HPDE6-E6E7 (cell line): ENCODE measurements around the gene CD79B.

Experiments
- DNase-seq: peaks from one replicate; pipeline ENCODE4 v3.0.0; 2011; ENCODE audit warnings: missing footprints; ENCODE audit errors: extremely low spot score

The CD79B gene

DNA sequence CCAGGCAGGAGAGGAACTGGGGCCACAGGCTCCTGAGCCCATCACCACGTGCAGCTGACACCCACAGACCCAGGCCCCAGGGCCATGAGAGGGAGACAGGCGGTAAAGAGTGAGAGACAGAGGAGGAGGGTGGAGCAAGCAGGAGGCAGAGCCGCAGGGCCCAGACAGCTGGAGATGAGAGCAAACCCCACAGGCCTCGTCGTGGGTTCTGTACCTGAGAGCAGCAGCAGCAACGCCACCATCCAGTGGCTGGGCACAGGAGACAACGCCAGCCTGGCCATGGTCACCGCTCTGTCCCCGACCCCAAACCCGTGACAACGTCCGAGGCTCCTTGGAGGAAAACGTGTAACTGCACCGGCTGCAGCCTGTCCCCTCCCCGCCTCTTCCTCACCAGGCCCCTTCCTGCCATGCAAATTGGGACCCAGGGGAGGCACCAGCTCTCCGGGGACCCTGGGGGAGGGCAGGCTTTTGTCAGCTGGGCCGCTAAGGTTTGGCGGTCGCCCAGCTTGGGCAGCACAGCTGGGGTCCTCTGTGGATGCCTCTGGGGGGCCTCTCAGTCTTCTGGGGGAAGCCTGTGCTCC is at the start of gene CD79B:
TSS of gene CD79B (minus strand) at position 351 of the 581 bp plus-strand sequence. CDS start at position 281, 70 bp downstream.
- no peak for DNase-seq

DNA sequence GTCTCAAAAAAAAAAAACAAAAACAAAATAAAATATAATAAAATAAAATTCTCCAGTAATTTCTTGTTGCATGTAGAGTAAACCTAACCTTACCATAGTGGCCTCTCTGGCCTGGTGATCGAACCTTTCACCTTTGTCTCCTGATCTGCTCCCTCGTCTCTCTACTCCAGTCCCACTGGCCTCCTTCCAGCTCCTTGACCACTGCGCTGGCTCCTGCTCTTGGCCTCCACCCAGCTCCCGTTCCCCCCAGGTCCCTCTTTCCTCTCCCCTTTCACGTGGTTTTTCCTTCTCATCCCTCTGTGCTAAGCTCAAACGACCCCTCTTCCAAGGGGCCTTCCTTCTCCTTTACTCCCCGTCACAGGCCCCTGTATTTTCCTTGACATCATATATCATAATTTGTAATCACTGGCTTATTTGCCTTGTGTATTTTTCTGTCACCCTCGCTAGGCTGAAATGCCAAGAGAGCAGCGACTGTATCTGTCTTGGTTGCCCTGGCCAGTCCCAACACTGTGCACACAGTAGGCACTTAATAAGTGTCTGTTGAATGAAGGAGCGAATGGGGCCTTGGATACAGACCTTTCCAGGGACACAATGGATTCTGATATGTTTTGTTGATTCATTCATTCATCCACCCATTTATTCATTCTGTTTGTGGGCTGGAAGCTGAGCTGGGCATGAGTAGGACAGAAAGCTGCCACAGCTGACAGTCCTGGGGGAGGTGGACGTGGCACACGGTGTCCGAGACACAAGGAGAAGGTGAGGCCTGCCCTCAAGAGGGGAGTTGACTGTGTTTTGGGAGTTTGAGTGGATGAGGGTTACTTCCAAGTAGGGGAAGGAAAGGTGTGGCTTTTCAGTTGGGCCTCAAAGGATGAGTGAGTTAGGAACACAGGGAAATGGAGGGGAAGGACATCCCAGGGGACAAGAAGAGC is 46.4 kb upstream of the CD79B start:
- DNase-seq: no peak

DNA sequence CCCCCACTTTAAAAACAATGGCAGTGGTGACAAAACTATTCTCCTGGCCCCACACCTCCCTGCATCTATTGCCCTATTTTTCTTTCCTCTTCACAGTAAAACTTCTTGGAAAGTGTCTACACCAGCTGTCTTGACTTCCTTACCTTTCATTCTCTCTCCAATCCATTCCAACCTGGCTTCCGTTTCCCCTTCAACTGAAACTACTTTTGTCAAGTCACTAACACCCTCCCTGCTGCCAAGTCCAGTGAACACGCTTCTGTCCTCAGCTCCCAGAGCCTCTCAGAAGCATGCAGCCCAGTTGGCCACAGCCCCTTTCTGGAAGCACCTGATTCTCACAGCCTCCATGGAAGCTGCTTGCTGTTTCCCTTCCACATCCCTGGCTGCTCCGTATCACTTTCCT is 44.6 kb upstream of the CD79B start:
- no peak for DNase-seq

DNA sequence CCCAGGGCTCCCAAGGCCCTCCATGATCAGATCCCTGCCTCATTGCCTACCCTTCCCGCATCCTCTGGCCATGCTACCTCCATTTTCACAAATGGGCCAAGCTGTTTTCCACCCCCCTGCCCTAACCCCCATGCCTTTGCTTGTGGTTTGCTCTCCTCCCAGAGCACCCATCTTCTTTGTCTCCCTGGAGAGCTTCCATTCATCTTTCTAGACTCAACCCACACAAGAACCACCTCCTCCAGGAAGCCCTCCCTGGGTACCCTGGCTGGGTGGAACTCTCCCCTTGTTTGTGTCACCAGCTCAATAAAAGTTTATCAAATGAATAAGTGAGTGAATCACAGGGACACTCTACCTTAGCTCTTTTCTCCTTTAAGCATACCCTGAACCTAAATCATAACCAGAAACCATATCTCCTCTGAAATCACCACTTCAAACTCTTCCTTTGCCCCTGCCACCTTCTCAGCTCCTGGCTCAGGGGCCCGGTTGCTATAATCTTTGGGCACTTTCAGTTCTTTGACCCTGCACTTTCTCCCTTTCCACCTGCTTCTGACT is 43.5 kb upstream of the CD79B start:
- no peak for DNase-seq

DNA sequence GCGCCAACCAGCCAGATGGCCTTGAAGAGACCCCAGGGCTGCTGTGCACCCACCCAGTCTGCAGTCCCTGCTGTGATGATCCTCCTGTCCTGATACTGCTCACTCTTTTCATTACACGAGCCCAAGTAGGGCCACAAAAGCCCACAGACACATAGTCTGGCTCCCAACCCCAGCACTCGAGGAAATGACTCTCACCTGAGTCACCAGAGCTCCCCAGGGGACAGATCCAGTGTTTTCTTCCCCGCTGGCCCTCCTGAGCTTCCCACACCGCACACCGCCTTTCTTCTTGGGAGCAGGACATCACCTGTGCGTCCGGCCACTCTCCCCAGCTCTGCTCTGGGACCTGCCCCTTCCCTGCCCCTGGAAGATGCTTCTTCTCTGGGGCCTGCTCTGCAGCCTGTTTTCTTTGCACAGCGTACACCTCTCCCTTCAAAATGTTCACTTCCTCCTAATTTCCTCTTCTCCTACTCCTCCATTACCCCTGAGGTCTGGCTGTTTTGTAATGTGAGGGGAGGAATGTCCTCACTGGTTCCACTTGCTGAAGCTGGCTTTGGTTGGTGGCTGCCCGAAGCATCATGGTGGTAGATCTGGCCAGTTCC is 42.6 kb upstream of the CD79B start:
- DNase-seq: peak; percentile 86

DNA sequence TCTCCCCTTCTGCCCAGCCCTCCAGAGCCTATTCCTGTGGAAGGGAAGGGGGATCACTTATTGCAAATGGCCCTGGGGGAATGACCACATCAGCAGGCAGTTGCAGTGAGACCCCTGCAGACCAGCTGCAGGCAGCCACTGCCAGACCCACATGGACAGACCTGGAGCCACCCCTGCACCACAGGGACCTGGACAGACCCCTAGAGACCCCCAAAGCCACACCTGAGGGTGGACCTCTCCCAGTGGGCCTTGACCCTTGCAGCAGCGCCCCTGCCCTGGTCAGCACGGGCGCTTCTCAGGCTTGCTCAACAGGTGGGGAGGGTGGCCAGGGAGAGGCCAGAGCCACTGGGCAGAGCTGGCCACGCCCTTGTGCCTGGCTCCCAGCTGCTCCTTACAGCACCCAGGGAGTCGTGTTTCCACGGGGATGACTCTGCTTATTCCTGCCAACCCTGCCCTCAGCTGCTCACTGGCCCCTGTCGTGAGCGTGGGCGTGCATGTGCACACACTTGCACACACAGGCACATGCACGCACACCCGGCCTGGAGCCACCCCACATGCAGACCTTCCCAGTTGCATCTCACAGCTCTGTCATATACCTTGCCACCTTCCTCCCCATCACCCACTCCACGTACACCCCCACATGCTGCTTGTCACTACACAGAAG is 41.9 kb upstream of the CD79B start:
- DNase-seq: peak; percentile 48

DNA sequence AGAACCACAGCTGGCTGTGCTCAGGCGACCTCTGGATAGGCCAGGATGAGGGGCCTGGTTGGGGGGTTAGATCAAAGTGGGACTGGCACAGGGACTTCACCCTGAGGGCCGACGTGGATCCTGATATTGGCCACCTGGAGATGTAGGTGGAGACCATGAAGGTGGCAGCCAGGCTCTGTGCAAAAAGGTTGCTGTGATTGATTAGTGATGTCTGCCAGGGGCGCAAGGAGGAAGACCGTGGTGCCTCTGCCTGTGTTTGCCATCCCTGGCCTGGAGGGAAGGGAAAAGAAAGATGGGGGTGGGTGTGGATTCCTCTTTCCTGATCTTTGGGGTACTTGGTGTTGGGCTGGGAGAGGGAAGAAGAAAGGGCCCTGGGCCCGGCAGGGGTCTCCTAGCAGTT is 41.1 kb upstream of the CD79B start:
- DNase-seq: no peak

DNA sequence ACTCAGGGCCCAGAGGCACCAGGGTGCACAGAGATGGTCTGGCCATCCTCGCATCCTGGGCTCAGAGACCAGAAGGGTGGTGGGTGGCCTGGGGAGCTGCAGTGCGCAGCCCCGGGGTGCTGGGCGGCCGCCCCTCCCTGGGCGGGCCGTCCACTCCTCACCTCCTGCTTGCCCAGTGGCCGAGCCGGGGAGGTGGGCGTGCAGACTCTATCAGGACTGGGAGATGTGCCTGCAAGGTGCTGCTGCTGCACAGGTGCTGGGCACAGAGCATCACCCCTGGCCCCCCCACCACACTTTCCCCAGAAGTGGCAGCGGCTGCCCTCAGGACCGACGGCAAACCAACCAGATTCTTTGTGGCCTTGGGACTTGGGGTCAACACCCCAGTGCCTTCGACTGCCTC is 40.7 kb upstream of the CD79B start, which contains the start of gene SCN4A:
TSS of gene SCN4A (minus strand) at position 123 of the 400 bp plus-strand sequence. CDS start at position 46, 77 bp downstream.
- no peak for DNase-seq

DNA sequence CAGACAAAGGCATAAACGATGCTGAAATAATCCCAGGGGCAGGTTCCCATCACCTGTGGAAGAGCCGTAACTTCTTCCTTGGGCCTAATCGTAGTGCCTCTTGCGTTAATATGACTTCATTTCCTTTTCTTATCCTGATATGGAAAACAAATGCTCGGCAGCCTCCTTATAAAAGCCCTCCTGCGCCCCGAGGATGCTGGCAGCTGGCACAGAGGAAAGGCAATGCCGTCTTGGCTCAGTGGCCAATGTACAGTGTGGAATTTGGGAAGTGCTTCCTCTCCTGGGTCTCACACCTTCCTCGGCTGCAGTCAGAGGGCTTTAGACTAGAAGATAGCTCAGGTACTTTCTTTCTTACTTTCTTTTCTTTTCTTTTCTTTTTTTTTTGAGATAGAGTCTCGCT is 37.1 kb upstream of the CD79B start:
- DNase-seq: no peak

DNA sequence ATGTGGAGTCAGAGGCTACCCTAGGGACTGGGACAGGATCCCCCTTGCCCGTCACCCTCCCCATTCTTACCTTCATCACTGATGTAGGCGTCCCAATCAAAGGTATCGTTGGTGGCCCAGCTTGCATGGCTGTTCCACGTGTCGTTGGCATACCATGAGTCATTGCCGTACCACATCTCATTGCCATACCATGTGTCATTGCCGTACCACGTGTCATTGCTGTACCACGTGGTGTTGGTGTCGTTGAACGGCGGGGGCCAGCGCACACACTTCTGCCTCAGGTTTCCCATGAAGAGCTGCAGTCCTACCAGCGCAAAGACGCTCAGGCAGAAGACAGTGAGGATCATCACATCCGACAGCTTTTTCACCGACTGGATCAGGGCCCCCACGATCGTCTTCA is 35.8 kb upstream of the CD79B start:
- DNase-seq: no peak

DNA sequence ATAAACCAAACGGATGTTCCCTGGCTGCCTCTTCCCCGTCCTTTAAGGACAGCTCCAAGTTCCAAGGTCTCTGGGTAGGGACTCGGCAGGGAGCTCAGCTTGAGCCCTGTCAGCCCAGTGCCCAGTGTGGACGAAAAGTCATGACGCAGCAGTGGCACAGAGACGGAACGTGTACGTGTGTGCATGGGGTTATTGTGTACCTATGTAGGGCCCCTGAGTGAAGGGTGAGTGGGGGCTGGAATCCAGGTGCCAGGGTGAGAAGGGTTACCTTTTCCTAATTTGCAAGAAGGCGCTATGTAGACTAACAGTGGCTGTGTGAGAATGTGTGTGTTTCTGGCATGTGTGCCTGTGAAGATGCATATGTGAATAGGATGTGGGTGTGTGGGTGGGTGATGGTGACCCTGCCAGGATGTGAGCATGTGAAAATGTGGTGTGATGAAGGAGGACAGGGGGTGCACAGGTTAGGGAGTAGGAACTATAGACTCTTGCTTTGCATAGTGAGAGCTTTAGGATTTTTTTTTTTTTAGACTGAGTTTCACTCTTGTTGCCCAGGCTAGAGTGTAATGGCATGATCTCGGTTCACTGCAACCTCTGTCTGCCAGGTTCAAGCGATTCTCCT is 34.6 kb upstream of the CD79B start:
- no peak for DNase-seq

DNA sequence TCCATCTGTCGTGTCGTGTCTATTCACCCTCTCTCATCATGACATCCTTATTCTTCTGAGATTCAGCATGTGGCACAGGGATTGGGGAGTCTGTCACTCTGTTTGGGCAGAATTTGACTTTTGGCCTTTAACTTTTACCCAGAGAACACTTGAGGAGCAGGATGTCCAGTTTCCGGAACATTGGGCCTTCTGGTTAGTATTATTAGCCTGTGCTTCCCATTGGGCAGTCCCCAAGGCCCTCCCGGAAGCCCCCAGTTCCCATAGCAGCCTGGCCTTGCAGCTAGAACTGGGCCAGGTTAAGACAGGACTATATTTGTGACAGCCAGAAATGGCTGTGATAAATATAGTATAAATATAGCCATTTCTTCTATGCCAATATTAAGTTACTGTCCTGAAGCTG is 31.0 kb upstream of the CD79B start:
- no peak for DNase-seq

DNA sequence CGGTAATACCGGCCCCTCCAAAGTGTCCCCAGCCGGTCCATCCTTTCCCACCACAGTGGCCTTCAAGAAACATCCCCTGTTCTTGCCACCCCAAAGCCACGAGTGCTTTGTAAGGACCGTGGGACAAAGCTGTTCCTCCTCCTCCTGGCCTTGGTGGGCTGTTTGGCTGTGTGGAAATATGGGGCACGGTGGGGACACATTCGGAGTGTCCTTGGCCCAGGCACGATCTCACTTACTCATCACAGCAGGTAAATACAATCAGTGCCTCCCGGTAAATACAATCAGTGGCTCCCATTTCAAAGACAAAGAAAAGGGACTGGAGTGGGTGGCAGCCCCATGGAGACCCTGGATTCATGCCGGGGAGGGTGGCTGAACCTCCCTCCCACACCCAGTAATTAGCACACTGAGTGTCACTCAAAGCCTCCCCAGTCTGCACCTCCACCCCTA is 30.2 kb upstream of the CD79B start:
- no peak for DNase-seq

DNA sequence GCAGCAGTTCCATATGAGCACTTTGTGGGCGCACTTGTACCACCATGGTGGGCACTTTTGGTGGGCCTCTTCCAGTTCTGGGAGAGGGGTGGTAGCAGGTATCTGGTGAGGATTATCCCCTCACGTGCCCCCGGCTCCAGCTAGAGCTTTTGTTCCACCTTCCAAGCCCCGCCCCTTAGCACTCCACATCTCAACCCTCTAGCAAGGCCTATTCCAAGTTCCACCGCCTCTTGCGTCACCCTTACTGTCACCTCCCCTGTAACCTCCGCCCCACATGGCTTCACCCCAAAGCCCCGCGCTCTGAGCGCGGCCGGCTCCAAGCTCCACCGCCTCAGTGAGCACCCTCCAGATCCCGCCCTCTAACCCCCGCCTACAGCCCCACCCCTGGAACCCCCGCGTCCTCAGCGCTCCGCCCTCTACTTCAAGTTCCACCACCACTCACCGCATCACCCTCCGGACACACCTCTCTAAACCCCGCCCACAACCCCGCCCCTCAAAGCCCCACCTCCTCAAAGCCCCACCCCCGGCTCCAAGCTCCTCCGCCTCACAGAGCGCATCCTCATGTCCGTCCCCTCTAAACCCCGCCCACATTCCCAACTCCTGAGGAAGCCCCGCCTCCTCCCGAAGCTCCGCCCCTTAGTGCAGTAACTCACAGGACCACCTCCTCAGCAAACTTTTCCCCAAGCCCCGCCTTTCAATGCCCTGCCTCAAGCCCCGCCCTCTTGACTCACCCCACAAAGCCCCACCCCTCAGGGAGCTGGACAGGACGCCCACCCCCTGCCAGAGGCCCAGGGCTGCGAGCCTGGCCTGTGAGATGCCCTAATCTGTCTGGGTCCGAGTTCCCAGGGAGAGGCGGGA is 29.5 kb upstream of the CD79B start:
- no peak for DNase-seq

DNA sequence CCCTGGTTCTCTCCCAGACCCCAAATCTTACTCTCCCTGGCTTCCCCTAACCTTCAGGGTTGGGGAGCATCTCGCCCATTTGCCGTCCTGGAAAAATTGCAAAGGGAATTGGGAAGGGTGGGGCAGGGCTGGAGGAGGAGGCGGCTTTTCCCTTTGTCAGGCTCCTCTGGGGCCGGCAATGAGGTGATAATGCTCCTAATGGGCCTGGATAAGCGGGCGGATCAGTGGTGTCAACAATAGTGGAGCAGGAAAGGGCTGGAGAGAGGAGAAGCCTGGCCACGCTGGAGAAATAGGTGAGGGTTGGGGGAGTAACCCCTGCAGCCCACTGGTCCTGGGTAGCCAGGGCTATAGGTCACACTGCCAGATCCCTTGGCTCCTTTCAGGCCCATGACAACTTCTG is 28.3 kb upstream of the CD79B start:
- no peak for DNase-seq

DNA sequence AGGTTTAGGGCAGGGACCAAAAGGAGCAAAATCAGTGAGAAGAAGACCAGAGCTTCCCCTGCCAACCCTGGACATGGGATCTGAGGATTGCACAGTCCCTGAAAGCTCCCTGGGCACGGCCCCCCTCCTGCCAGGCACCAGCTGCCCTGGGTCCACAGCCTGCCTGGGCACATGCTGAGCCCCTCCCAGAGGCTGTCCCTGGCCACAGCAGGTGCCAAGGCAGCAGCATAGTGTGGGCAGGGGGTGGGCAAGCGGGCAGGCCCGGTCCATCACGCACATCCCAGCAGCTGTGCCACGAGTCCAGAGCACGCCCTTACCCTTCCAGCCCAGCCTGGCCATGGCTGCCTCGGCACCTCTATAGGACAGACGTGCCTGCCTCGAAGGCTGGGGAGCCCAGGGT is 27.9 kb upstream of the CD79B start:
- no peak for DNase-seq

DNA sequence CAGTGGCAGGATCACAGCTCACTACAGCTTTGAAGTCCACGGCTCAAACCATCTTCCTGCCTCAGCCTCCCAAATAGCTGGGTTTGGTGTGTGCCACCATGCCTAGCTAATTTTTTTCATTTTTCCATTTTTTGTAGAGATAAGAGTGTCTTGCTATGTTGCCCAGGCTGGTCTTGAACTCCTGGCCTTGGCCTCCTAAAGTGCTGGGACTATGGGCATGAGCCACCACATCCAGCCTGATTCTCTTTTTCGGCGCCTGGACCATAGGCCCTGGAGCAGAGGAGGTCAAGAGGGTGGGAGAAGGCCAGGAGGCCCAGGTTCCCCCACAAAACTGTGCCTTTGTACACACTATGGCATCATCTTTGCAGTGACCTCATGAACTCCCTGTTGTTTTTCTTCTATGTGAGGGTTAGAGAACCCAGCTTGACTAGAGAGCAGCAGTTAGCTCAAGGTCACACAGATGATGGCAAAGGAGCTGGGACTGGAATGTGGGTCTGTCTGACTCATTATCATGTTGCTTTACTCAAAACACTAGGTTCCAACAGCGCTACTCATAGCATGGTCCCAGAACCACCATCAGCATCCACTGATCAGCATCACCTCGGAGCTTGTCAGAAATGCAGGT is 24.3 kb upstream of the CD79B start:
- no peak for DNase-seq

DNA sequence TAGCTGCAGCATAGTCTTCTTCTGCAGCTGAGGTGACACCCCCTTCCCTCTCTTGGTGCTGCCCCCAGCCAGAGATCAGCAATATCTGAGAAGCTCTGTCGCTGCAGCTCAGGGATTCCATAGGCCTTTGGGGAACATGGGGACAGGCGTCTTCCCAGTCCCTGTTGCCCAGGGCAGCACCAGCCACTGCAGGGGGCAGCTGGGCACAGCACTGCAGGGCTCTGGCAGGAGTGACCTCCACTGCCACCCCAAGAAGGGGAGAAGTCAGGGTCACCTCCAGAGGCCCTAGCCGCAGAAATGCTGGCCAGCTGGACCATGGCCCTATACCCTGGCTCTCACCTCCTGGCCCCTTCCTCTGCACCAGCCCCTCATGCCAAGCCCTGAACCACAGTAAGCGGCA is 23.7 kb upstream of the CD79B start:
- no peak for DNase-seq

DNA sequence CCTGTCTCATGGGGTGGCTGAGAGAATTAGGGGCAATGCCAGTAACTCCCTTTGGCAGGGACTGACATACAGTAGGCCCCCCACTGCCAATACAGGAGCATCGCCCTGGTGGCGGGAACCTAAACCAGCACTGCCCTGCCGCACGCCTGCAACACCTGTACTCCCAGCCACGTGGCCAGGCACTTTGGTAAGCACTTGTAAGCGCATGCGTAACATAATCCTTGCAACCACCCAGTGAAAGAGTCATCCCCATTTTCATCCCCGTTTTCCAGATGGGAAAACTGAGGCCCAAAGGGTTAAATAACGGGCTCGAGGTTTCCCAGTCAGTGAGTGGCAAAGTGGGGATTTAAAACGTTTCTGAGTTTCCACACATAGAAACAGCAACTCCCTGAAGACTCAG is 23.1 kb upstream of the CD79B start:
- no peak for DNase-seq
